GM18505 (cell line): ENCODE measurements around the gene PEAK3.

Experiments used
- ATAC-seq: cut with Tn5 transposase; IDR thresholded peaks from one replicate; pipeline ENCODE4 v1.9.1; 2021; ENCODE audit not compliant: unreplicated experiment
- POLR2A ChIP-seq: IDR thresholded peaks from 4 replicates; pipeline ENCODE4 v1.6.1; 2011; ENCODE audit warnings: borderline replicate concordance; ENCODE audit not compliant: insufficient read depth, insufficient read length; ENCODE audit errors: extremely low read depth

The PEAK3 gene

GRCh38 chr19:2251106-2252054 lies 30.6 kb downstream of the PEAK3 start:
- TF ChIP-seq POLR2A: no peak
- ATAC-seq: no peak

- no peak for TF ChIP-seq POLR2A
- ATAC-seq: no peak
Observed at GRCh38 chr19:2250766-2251105, 31.2 kb downstream of the PEAK3 start.

GRCh38 chr19:2249880-2250765 lies 31.9 kb downstream of the PEAK3 start:
- TF ChIP-seq POLR2A: no peak
- no peak for ATAC-seq

GRCh38 chr19:2249010-2249866 lies 32.7 kb downstream of the PEAK3 start, which contains the start of gene AMH:
Gene AMH (plus strand): TSS chr19:2249323. CDS start chr19:2249333, 10 bp downstream.
- TF ChIP-seq POLR2A: no peak
- no peak for ATAC-seq

GRCh38 chr19:2248136-2249009 lies 33.6 kb downstream of the PEAK3 start:
- no peak for TF ChIP-seq POLR2A
- no peak for ATAC-seq

DNA sequence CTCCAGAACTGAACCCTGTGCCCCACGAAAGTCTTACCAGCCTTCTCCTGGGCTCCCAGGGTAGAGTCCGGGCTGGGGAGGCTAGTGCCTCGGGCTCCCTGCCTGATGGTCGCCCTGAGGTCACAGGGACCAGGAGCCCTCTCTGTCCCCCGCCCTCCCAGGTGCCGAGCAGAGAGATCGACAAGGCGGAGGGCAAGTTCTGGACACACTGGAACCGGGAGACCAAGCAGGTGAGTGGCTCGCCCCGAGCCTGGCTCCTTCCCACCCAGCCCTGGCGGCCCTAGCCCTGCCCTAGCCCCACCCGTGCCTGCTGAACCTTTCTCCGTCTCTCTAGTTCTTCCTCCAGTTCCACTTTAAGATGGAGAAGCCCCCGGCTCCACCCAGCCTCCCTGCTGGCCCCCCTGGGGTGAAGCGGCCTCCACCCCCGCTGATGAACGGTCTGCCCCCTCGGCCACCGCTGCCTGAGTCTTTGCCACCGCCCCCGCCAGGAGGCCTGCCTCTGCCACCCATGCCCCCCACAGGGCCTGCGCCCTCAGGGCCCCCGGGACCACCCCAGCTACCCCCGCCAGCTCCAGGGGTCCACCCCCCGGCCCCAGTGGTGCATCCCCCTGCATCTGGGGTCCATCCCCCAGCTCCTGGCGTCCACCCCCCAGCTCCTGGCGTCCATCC lies 34.4 kb downstream of the PEAK3 start:
- no peak for ATAC-seq
- no peak for TF ChIP-seq POLR2A

- TF ChIP-seq POLR2A: no peak
- ATAC-seq: no peak
Observed at GRCh38 chr19:2246801-2247361, 35.1 kb downstream of the PEAK3 start.

GRCh38 chr19:2246014-2246620 lies 35.9 kb downstream of the PEAK3 start:
- ATAC-seq: no peak
- TF ChIP-seq POLR2A: no peak

DNA sequence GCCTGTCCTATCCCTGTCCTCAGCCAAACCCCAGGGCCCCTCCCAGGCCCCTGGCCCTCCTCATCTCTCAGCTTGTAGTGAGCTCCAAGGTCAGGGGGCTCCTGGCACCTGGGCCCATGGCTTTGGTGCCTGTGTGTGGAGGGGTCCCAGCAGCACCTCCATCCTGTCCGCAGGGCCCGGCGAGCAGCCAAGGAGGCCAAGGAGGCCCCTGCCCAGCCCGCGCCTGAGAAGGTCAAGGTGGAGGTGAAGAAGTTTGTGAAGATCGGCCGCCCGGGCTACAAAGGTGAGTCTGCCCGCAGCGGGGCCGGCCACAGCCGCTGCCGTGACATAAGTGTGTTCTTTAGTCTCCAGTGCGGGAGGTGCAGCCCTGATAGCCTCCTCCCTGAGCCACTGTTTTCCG lies 36.7 kb downstream of the PEAK3 start:
- no peak for ATAC-seq
- no peak for TF ChIP-seq POLR2A

GRCh38 chr19:2244486-2244885 lies 37.5 kb downstream of the PEAK3 start:
- no peak for TF ChIP-seq POLR2A
- no peak for ATAC-seq

DNA sequence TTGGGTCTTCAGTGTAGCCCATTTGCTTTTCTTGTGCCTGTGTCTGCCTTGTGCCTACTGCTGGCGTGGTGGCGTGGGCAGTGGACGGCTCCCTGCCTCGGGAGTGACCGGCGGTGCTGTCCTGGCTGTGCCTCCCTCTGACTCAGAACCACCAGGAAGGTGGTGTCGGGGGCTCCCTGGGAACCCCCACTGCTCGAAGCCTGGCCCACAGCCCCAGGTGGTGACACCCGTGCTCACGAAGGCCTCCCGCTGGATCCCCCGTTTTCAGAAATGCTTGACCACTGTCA lies 37.9 kb downstream of the PEAK3 start:
- no peak for TF ChIP-seq POLR2A

More for the DNA sequence above, 37.9 kb downstream of the PEAK3 start:
- no peak for ATAC-seq
